HepG2 (cell line): ENCODE results near the gene ERV3-1. TPM values are rescaled to one million over a fixed set of nuclear protein-coding genes. Genes with fewer than 3 reads are reported as not detected.
"Not testable (repeated sequence)": the region's sequence is repeated elsewhere in the genome, so short reads cannot be mapped to it uniquely, and the experiment has no call there.

Experiments
- ATAC-seq: fragments of 200-7000 bp; cut with Tn5 transposase; 3 replicates; pipeline ENCODE4 v1.9.1; 2020; ENCODE audit warnings: mild to moderate bottlenecking, moderate library complexity
- BruUV-seq: library from RNA; stranded (reverse); fragments of 400-500 nt; replicated peaks from 2 replicates; lab custom pipeline; 2021; lab: Mats Ljungman, UMichigan
- CTCF ChIA-PET: fragments of 300-600 bp; formaldehyde crosslinking; extraction: SDS; loops from one replicate; lab custom pipeline; 2021; ENCODE audit warnings: low total read pairs, inconsistent platforms, low intra/inter-chr PET ratio; lab: Yijun Ruan, JAX
- POLR2A ChIA-PET: fragments of 350-600 bp; sonication (Branson Sonifier 250); formaldehyde crosslinking; loops from one replicate; lab custom pipeline; 2020; ENCODE audit warnings: antibody characterized with exemption, inconsistent platforms; lab: Yijun Ruan, JAX
- DNase-seq: peaks from one replicate; pipeline ENCODE4 v3.0.0-alpha.2; 2015; ENCODE audit warnings: low spot score
- FAIRE-seq: peaks from 3 replicates; lab custom pipeline; 2011; peaks lifted over from hg19 to GRCh38; lab: Jason Lieb, UNC
- H2AFZ ChIP-seq: one replicate; pipeline ENCODE4 v1.6.1; 2011; ENCODE audit warnings: low read length, inconsistent platforms
- H3K27ac ChIP-seq: fragments of 300-600 bp; 3 replicates; pipeline ENCODE4 v1.8.0; 2011; ENCODE audit warnings: mixed run types, mild to moderate bottlenecking, mixed read lengths, low read length, inconsistent platforms; ENCODE audit not compliant: insufficient read depth; ENCODE audit errors: extremely low read length
- H3K27me3 ChIP-seq, 2 experiments: fragments of 200-600 bp in 1 of 2; 2 replicates in 1 of 2; 3 replicates in 1 of 2; pipeline versions ENCODE4 v1.6.0 to v1.8.0; 2011; ENCODE audit warnings: low read length in 2 of 2, mild to moderate bottlenecking in 2 of 2, moderate library complexity in 2 of 2, inconsistent platforms in 1 of 2; ENCODE audit not compliant: insufficient read depth in 2 of 2, control insufficient read depth in 1 of 2
- H3K36me3 ChIP-seq, 2 experiments: fragments of 200-600 bp in 1 of 2; replicated peaks in 1 of 2; 2 replicates in 1 of 2; 3 replicates in 1 of 2; pipeline versions ENCODE4 v1.5.1 to v1.8.0; 2011; ENCODE audit warnings: low read length in 2 of 2, inconsistent platforms in 1 of 2; ENCODE audit not compliant: insufficient read depth in 2 of 2, control insufficient read depth in 1 of 2
- H3K4me1 ChIP-seq: 2 replicates; pipeline ENCODE4 v1.5.1; 2012; ENCODE audit warnings: low read length, inconsistent platforms; ENCODE audit not compliant: insufficient read depth
- H3K4me2 ChIP-seq: 2 replicates; pipeline ENCODE4 v1.6.0; 2011; ENCODE audit warnings: low read depth, low read length, inconsistent platforms
- H3K4me3 ChIP-seq, 3 experiments: fragments of 200-600 bp in 1 of 3; sonication (generic), shearing (Covaris generic) in 1 of 3; replicated peaks in 1 of 3; 2 replicates each; pipeline ENCODE4 v1.5.1; 2011 to 2016; ENCODE audit warnings: low read length in 3 of 3, inconsistent platforms in 2 of 3, low read depth in 2 of 3, mild to moderate bottlenecking in 2 of 3, control low read depth in 1 of 3, mixed read lengths in 1 of 3; ENCODE audit not compliant: insufficient read depth in 1 of 3
- H3K79me2 ChIP-seq: one replicate; pipeline ENCODE4 v1.6.1; 2011; ENCODE audit warnings: low read length, inconsistent platforms; ENCODE audit not compliant: insufficient read depth
- H3K9ac ChIP-seq: 2 replicates; pipeline ENCODE4 v1.6.0; 2011; ENCODE audit warnings: mild to moderate bottlenecking, low read depth, low read length, inconsistent platforms; ENCODE audit not compliant: insufficient read depth
- H3K9me3 ChIP-seq: 2 replicates; pipeline ENCODE4 v1.5.1; 2012; ENCODE audit warnings: mild to moderate bottlenecking, low read length
- H4K20me1 ChIP-seq: 2 replicates; pipeline ENCODE4 v1.6.0; 2011; ENCODE audit warnings: inconsistent platforms, mild to moderate bottlenecking, low read length, moderate library complexity; ENCODE audit not compliant: insufficient read depth
- DMAP1 ChIP-seq: IDR thresholded peaks from 2 replicates; pipeline ENCODE4 v1.6.1; 2016
- GABPB1 ChIP-seq: IDR thresholded peaks from 2 replicates; pipeline ENCODE4 v1.6.1; 2016; ENCODE audit warnings: mild to moderate bottlenecking, missing genetic modification reagents, moderate library complexity, missing compliant biosample characterization
- KMT2A ChIP-seq: sonication (generic); formaldehyde crosslinking; IDR thresholded peaks from 2 replicates; pipeline ENCODE4 v1.4.0; 2020; ENCODE audit warnings: missing genetic modification reagents
- ZFY ChIP-seq: sonication (generic); formaldehyde crosslinking; IDR thresholded peaks from 2 replicates; pipeline ENCODE4 v1.4.0; 2020; ENCODE audit warnings: missing genetic modification reagents
- WGBS: methylation state at CpG from one replicate; pipeline ENCODE4 v1.1.6; 2017; ENCODE audit warnings: low lambda C conversion rate; 5-methylcytosine and 5-hydroxymethylcytosine counted together
- in situ Hi-C: cut with HindIII; loops from 2 replicates; pipeline ENCODE4 v1.10.0; 2017; ENCODE audit warnings: low pct_unique_long_range_greater_than_20kb; ENCODE audit not compliant: extremely low pct_ligation_motif_present
- intact Hi-C: fragments of 100-400 bp; cut with micrococcal nuclease; formaldehyde crosslinking; loops from one replicate; pipeline ENCODE4 v1.10.0; 2022; ENCODE audit not compliant: unreplicated experiment
- polyA plus RNA-seq, 8 experiments: library from polyadenylated mRNA; depleted of rRNA in 3 of 8; stranded (reverse) in 7 of 8; unstranded in 1 of 8; fragments of >200 nt; fragmentation: Illumina TruSeq in 4 of 8; extraction: Trizol in 4 of 8; gene quantifications; 2 replicates each; pipeline versions ENCODE4 v1.2.1 to v1.2.3, GENCODE V29; 2011 to 2016; ENCODE audit warnings: low read depth in 4 of 8, missing spikeins in 1 of 8, mixed read lengths in 1 of 8; ENCODE audit not compliant: insufficient read depth in 1 of 8
- total RNA-seq, 5 experiments: library from RNA; depleted of rRNA; stranded (reverse); fragments of >200 nt; fragmentation: Illumina TruSeq; extraction: Trizol; gene quantifications; 2 replicates each; pipeline ENCODE4 v1.2.3, GENCODE V29; 2016; ENCODE audit warnings: low read depth in 1 of 5
- TF ChIP-seq, protein P1 (sequence below): sonication (generic); formaldehyde crosslinking; IDR thresholded peaks from 2 replicates; pipeline ENCODE4 v1.4.0; 2020; ENCODE audit warnings: mild to moderate bottlenecking, missing genetic modification reagents

ERV3-1 gene
- total and polyA plus RNA-seq, 2 of the 13 experiments (the other 11 are each of a cell fraction or from before 2014, with no cell fraction given), result 20.4 to 86.3 TPM

DNA sequence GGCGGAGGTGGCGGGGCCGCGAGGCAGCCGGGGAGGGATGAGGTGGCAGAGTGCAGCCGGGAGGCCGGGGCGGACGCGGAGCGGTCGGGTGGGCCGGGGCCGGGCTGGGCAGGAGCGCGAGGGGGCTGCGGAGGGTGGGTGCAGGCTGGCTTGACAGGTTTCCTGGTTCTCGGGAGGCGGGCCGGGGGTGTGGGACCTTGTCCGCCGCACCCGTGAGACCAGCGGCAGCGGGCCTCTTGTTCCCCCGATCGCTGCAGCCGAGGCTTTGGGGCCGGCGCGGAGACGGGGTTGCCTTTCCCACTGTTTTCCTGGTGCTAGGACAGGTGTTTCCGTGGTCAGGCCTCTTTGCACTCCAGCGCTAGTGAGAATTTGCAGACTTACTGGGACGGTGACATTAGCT lies 32.3 kb upstream of the ERV3-1 start:
- peak; percentile 23 for DNase-seq
- in situ Hi-C loops, H3K9me3 ChIP-seq, BruUV-seq, CTCF ChIA-PET, H3K27me3 ChIP-seq, H3K36me3 ChIP-seq, H2AFZ ChIP-seq, FAIRE-seq: not testable (repeated sequence)
- intact Hi-C loops, result loop anchor here (5.0 kb wide), 1 partner anchor 36 kb away; no protein-coding TSS in a partner anchor
- H3K79me2 ChIP-seq, result peaks cover 32% of the 10 kb centered on the region
- peak overlapping the region; percentile 73 for H3K4me2 ChIP-seq
- TF ChIP-seq GABPB1 (CRISPR knock-in tag) (peak; percentile 13; the same call in 1 of the 2 replicates), ZFY (CRISPR knock-in tag) (peak; percentile 48; the same call in 1 of the 2 replicates), DMAP1 (CRISPR knock-in tag) (0 out of 2 replicates have a peak, but pooled peaks have one; percentile 0), KMT2A (CRISPR knock-in tag) (peak; percentile 57)
- TF ChIP-seq, protein P1, sequence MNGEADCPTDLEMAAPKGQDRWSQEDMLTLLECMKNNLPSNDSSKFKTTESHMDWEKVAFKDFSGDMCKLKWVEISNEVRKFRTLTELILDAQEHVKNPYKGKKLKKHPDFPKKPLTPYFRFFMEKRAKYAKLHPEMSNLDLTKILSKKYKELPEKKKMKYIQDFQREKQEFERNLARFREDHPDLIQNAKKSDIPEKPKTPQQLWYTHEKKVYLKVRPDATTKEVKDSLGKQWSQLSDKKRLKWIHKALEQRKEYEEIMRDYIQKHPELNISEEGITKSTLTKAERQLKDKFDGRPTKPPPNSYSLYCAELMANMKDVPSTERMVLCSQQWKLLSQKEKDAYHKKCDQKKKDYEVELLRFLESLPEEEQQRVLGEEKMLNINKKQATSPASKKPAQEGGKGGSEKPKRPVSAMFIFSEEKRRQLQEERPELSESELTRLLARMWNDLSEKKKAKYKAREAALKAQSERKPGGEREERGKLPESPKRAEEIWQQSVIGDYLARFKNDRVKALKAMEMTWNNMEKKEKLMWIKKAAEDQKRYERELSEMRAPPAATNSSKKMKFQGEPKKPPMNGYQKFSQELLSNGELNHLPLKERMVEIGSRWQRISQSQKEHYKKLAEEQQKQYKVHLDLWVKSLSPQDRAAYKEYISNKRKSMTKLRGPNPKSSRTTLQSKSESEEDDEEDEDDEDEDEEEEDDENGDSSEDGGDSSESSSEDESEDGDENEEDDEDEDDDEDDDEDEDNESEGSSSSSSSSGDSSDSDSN (CRISPR knock-in tag), result peak; percentile 58
- POLR2A ChIA-PET, result interaction anchor here (1.2 to 3.8 kb wide), 6 partner anchors 18 to 41 kb away, joined by 3 to 68 read pairs (median 6); partner anchors contain the start of gene ERV3-1
- peaks cover 42% of the 10 kb centered on the region for H3K4me1 ChIP-seq
- 0% methylated on average over 1 of the region's 35 CpGs for WGBS
- H3K9ac ChIP-seq, result peak overlapping the region; percentile 91
- H4K20me1 ChIP-seq, result peaks cover 11% of the 10 kb centered on the region; the same call in 1 of the 2 replicates
- H3K4me3 ChIP-seq, result peak overlapping the region; percentile 90 to 91 (median 91)
- peak overlapping the region; percentile 83 for H3K27ac ChIP-seq
- peak; percentile 53 for ATAC-seq
